Calu3 (cell line): ENCODE measurements around the gene S100A11. TPM values are rescaled to one million over a fixed set of nuclear protein-coding genes. Genes with fewer than 3 reads are reported as not detected.

Experiments
- BruUV-seq: library from RNA; stranded (reverse); fragments of 400-500 nt; replicated peaks from 2 replicates; lab custom pipeline; 2021; lab: Mats Ljungman, UMichigan
- CTCF ChIA-PET: fragments of 300-600 bp; sonication (Branson Sonifier 250); formaldehyde crosslinking; loops from one replicate; lab custom pipeline; 2022; ENCODE audit warnings: antibody characterized with exemption; lab: Charles Lee
- DNase-seq: peaks from one replicate; pipeline ENCODE4 v3.0.0; 2022
- H3K27ac Mint-ChIP-seq: one replicate; pipeline ENCODE4 v1.8.0; 2022; ENCODE audit warnings: mixed read lengths; ENCODE audit not compliant: unreplicated experiment
- H3K27me3 Mint-ChIP-seq: one replicate; pipeline ENCODE4 v1.8.0; 2022; ENCODE audit warnings: mixed read lengths; ENCODE audit not compliant: unreplicated experiment
- H3K36me3 Mint-ChIP-seq: one replicate; pipeline ENCODE4 v1.8.0; 2022; ENCODE audit warnings: mild to moderate bottlenecking, moderate library complexity, mixed read lengths; ENCODE audit not compliant: insufficient read depth, unreplicated experiment
- H3K4me1 Mint-ChIP-seq: one replicate; pipeline ENCODE4 v1.8.0; 2022; ENCODE audit warnings: mild to moderate bottlenecking, low read depth, mixed read lengths; ENCODE audit not compliant: unreplicated experiment
- H3K4me3 Mint-ChIP-seq: one replicate; pipeline ENCODE4 v1.8.0; 2022; ENCODE audit warnings: mild to moderate bottlenecking, low read depth, moderate library complexity, mixed read lengths; ENCODE audit not compliant: unreplicated experiment
- H3K9me3 Mint-ChIP-seq: one replicate; pipeline ENCODE4 v1.8.0; 2022; ENCODE audit warnings: low read depth, mixed read lengths; ENCODE audit not compliant: unreplicated experiment
- CTCF ChIP-seq: fragments of 200-600 bp; IDR thresholded peaks from one replicate; pipeline ENCODE4 v1.8.0; 2022; ENCODE audit warnings: antibody characterized with exemption; ENCODE audit not compliant: unreplicated experiment
- intact Hi-C: fragments of 100-400 bp; cut with micrococcal nuclease; formaldehyde crosslinking; loops from one replicate; pipeline ENCODE4 v1.10.0; 2022; ENCODE audit not compliant: unreplicated experiment
- total RNA-seq: library from RNA; stranded (reverse); gene quantifications from 2 replicates; pipeline ENCODE4 v1.2.3, GENCODE V29; 2022

The S100A11 gene
- total RNA-seq, 1 experiment from 2014 or later: 1,217 TPM

GRCh38 chr1:152013664-152014237 lies 23.1 kb downstream of the S100A11 start:
- CTCF ChIA-PET: interaction anchor here (0.5 to 3.0 kb wide), 14 partner anchors 9 to 105 kb away, joined by 3 to 13 read pairs (median 4); partner anchors contain the start of gene THEM4
- Mint-ChIP-seq H3K4me3 (no peak overlapping the region), H3K27me3 (no peaks in the 10 kb centered on the region), H3K4me1 (peaks cover 18% of the 10 kb centered on the region), H3K36me3 (no peaks in the 10 kb centered on the region), H3K9me3 (no peaks in the 10 kb centered on the region), H3K27ac (no peak overlapping the region)
- TF ChIP-seq CTCF: peak; percentile 78
- peak; percentile 77 for DNase-seq
- intact Hi-C loops: loop anchor here (1.0 kb wide), 1 partner anchor 124 kb away; no protein-coding TSS in a partner anchor
- no TSS peak for BruUV-seq

GRCh38 chr1:152009691-152010090 lies 27.1 kb downstream of the S100A11 start:
- no TSS peak for BruUV-seq
- H3K27ac Mint-ChIP-seq: no peak overlapping the region
- TF ChIP-seq CTCF: no peak
- peaks cover 25% of the 10 kb centered on the region for H3K4me1 Mint-ChIP-seq
- no peaks in the 10 kb centered on the region for H3K27me3 Mint-ChIP-seq
- no peaks in the 10 kb centered on the region for H3K9me3 Mint-ChIP-seq
- CTCF ChIA-PET: interaction anchor here (0.7 kb wide), 1 partner anchor 78 kb away, joined by 3 read pairs; no protein-coding TSS in a partner anchor
- DNase-seq: no peak
- H3K36me3 Mint-ChIP-seq: no peaks in the 10 kb centered on the region
- H3K4me3 Mint-ChIP-seq: no peak overlapping the region
- intact Hi-C loops: no loop called here

GRCh38 chr1:152007047-152007446 lies 29.8 kb downstream of the S100A11 start:
- Mint-ChIP-seq H3K27me3 (no peaks in the 10 kb centered on the region), H3K4me3 (no peak overlapping the region), H3K36me3 (no peaks in the 10 kb centered on the region), H3K9me3 (no peaks in the 10 kb centered on the region), H3K4me1 (peaks cover 34% of the 10 kb centered on the region), H3K27ac (no peak overlapping the region)
- no peak for TF ChIP-seq CTCF
- CTCF ChIA-PET: no interaction called here
- DNase-seq: no peak
- BruUV-seq: no TSS peak
- intact Hi-C loops: no loop called here

GRCh38 chr1:152005360-152005912 lies 31.4 kb downstream of the S100A11 start:
- Mint-ChIP-seq H3K27me3 (no peaks in the 10 kb centered on the region), H3K4me1 (peaks cover 49% of the 10 kb centered on the region), H3K4me3 (no peak overlapping the region), H3K27ac (no peak overlapping the region), H3K36me3 (no peaks in the 10 kb centered on the region), H3K9me3 (no peaks in the 10 kb centered on the region)
- no peak for TF ChIP-seq CTCF
- BruUV-seq: no TSS peak
- intact Hi-C loops: no loop called here
- DNase-seq: no peak
- CTCF ChIA-PET: interaction anchor here (1.3 to 7.7 kb wide), 2 partner anchors 8 to 37 kb away, joined by 5 to 146 read pairs; no protein-coding TSS in a partner anchor
